Activated CD8-positive, alpha-beta memory T cell treated with anti-CD3 and anti-CD28 coated beads for 24 hours (primary cell): ENCODE measurements around the gene TEAD1.

Source experiments
- DNase-seq: peaks from one replicate; pipeline ENCODE4 v3.0.0-alpha.2; 2020

TEAD1 gene

DNA sequence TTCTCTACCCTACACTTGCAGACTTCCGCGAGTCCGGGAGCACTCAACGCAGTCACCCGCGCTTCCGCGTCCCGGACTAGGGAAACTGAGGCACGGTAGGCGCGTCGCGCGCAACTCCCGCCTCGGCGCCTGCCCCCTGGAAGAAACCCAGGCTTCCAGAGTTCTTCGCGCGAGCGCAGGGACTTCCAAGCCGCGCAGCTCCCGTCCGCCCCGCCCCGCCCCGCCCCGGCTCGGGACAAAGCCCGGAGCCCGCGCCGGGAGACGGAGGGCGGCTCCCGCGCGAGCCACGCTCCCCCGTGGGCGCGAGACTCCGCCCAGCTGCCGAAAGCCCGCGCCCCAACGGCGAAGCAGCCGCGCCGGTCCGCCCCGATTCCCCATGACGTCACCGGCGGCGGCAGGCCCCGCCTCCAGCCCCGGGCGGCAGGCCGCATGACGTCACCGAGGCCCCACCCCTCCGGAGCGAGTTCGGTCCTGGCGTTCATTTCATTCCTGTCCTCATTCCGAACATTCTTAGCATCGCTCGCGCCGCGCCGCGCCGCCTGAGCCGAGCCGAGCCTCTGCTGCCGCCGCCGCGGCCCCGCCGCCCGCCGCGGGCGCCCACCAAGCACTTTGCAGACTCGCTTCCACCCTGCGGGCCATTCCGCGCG lies at the start of gene TEAD1:
Gene TEAD1, plus strand, starts transcription at position 498 of the 647 bp plus-strand sequence.
- peak; percentile 91 for DNase-seq

DNA sequence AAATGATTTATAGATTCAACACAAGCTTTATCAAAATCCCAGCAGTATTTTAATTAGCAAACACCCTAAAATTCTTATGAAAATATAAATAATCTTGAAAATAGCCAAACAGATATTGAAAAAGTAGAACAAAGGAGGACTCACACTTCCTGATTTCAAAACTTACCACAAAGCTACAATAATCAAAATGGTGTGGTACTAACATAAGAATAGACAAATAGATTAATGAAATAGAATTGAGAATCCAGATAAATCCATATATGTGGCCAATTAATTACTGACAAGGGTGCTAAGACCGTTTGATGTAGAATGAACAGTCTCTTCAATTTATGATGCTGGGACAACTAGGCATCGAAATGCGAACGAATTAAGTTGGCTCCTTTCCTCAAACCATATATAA lies 49.6 kb upstream of the TEAD1 start:
- DNase-seq = no peak

DNA sequence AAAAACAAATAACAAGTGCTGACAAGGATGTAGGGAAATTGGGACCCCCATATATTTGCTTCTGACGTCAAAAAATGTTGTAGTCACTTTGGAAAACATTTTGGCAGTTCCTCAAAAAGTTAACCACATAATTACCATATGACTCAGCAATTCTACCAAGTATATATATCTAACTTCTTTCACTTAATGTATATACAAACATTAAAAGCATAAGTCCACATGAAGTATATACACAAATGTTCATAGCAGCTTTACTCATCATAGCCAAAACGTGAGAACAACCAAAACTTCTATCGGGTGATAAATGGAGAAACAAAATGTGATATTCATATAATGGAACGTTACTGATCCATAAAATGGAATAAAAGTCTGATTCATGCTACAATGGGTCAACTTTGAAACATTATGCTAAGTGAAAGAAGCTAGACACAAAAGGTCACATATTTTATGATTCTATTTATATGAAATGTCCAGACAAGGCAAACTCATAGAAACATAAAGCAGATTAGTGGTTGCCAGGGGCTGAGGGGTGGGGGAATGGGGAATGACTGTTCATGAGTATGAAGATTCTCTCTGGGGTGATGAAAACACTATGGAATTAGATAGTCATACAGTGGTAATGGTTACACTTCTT lies 48.7 kb upstream of the TEAD1 start:
- no peak for DNase-seq

- no peak for DNase-seq
Measured at GRCh38 chr11:12626616-12627015, 47.6 kb upstream of the TEAD1 start.

DNA sequence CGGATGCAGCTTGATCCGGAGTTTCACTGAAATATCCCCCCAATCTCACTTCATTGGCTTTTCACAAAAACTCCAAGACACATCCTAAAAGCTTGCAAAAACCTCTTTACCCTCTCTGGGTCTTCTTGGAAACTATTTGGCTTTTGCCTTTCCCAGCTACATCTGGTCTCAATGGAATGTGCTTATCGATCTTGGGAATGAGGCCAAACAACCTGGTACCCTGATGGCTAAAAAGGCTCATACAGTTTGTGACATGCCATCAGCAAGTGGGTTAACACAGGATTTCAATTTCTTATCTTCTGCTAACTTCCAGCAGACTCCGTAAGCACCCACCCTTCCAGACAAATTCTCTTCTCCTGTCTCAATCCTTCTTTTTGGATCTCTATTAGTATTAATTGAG lies 45.9 kb upstream of the TEAD1 start:
- DNase-seq = no peak

- no peak for DNase-seq
Measured at GRCh38 chr11:12629601-12630313, 44.5 kb upstream of the TEAD1 start.

GRCh38 chr11:12631651-12632050 lies 42.6 kb upstream of the TEAD1 start:
- DNase-seq = no peak

GRCh38 chr11:12634329-12634728 lies 39.9 kb upstream of the TEAD1 start:
- DNase-seq = no peak

DNA sequence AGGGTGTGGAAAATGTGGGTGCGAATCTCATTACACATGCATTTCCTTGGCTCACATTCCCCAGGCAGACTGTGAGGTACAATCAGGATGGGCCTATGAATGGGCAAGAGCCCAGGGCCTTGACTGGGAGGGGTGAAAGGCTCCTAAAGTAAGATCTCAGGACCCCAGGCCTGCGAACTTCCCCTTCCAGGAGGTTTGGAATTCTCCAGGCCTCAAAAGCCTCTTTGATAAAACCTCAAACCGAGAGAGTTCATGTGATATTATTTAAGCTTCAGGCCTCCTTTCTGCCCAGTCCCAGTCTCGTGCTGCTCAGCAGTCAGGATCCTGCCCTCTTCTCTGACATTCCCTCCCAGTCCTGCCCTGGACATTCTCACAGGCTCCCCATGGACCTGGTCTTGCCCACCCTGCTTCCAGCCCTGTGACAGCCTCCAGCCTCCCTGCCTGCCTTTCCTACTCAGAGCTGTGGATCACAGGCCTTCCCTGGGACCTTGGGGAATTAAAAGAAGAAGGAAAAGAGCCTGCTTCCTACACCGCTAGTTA lies 37.3 kb upstream of the TEAD1 start:
- no peak for DNase-seq

- no peak for DNase-seq
Measured at GRCh38 chr11:12639388-12639787, 34.8 kb upstream of the TEAD1 start.

DNA sequence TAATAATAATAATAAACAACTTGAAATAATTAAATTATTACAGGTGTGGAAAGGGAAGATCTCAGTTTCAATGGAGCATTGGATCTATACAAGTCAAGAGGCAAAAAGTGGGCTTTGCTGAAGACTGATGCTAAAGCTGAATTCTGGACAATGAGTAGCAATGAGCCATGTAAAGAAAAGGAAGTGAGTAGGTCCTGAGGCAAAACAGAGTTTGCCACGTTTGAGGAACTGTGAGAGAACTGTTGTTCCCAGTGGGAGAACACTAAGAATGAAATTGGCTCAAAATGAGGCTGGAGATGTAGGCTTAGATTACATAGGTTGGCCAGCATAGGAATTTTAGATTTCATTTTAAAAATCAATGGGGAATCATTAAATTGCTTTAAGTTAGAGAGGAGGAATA lies 33.9 kb upstream of the TEAD1 start:
- no peak for DNase-seq

- DNase-seq = no peak
Measured at GRCh38 chr11:12640926-12641849, 33.0 kb upstream of the TEAD1 start.

- no peak for DNase-seq
Measured at GRCh38 chr11:12642040-12642439, 32.2 kb upstream of the TEAD1 start.

DNA sequence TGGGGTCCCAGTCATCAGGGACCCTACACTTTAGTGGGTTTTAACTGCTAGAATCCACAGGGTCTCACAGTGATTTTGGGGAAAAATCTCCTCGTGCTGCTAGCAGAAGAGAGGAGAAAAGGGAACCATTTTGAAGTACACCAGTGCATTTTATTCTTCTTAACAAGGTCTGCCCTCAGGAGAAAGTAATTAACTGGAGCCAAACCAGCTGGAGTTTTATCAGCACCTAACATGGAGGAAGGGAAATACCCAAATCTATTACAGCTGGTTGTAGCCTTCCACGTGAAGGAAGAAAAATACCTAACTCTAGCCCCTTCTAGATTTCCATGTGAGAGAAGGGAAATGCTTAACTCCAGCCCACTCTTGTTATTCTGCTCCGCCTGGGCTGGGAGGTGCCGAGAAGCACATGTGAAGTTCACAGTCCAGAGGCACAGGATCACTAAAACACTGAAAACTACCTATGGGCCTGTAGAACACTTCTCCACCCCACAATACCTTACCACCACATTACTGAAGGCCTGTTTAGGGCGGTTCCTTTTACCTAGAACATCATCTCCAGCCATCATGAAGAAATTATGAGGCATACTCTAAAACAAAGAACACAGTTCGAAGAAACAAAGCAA lies 31.3 kb upstream of the TEAD1 start:
- no peak for DNase-seq

- no peak for DNase-seq
Measured at GRCh38 chr11:12646478-12646877, 27.7 kb upstream of the TEAD1 start.

GRCh38 chr11:12653729-12654128 lies 20.5 kb upstream of the TEAD1 start:
- no peak for DNase-seq

DNA sequence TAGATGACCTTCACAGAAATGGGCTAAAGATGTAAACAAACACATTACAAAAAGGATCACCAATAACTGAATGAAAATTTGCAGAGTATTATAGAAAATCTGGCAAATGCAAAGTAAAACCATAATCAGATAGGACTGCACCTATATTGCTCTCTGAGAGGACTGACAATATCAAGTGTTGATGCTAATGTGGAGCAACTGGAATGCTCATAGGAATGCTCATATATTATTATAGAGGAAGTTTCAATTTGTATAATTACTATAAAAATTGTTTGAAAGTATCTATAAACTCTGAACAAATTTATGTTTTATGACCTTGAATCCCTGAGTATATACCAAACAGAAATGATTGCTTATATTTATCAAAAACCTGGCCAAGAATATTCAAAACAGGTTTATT lies 18.4 kb upstream of the TEAD1 start:
- DNase-seq = no peak

- DNase-seq = no peak
Measured at GRCh38 chr11:12657336-12657735, 16.9 kb upstream of the TEAD1 start.

DNA sequence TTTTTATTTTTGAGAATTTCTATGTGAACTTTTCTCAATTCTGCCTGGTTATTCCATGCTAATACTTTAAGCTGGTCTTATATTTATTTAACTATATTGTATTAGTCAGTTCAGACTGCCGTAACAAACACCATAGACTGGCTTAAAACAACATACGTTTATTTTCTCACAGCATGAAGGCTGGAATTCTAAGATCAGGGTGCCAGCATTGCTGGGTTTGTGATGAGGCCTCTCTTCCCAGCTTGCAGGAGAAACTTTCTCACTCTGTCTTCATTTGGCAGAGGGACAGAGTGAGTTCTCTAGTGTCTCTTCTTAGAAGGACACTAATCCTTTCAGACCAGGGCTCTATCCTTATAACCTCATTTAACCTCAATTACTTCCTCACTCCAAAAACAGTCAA lies 16.2 kb upstream of the TEAD1 start:
- DNase-seq = no peak

DNA sequence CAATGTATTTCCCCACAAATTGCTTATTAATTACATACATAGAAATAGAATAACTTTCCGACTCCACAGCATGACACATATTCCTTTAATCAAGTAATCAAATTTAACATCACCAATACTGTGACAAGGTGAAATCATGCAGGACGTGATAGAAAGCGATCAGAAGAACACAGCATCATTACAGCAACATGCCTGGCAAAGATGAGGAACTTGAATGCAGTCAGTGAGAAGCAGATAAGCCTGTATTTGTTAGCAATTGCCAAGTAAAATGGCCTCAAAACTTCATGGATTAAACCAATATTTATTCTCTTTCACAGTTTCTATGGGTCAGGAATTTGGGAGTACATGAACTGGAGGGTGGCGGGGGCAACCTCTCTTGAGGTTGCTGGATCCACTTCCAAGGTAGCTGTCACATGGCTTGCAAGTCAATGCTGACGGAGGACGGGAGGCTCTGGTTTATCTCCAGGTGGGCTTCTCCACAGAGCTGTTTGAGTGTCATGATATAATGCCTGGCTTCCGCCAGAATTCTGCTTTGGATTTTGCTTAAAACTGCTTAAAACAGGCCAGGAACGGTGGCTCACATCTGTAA lies 12.0 kb upstream of the TEAD1 start:
- DNase-seq = no peak

DNA sequence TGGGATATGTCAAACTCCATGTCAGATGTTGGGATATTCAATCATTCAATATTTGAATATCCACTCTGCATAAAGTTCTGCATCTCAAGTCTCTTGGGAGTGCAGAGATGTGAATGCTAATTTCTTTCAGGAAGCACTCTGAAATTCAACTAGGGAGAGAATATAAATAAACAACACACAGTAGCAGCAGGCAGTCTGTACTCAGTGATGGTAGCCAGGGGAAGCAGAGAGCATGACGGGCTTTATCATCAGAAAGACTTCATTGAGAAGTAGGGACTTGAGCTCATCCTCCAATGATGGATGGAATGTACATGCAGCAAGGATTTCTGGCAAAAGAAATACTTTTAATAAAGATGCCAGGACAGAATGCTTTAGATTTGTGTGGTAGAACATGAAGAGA lies 9.8 kb upstream of the TEAD1 start:
- no peak for DNase-seq

DNA sequence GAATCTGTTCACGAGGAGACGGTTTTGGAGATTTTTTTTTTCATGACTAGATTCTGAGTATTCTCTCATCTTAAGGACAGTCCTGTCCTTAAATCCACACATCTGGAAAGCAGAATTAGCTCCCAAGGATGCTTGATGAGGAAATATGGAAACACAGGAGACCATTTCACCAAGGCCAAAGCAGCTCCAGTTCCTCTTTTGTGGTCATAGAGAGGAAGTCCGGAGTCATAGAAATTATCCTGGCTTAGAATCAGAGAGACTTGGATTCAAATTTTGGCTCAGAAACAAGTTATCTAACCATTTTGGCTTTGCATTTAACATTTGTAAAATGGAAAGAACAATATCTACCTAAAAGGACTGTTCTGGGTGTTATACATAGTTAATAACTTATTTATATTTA lies 7.3 kb upstream of the TEAD1 start:
- no peak for DNase-seq
